H7 (cell line): ENCODE results near the gene CACNB4. TPM values are rescaled to one million over a fixed set of nuclear protein-coding genes. Genes with fewer than 3 reads are reported as not detected.

Experiments used
- DNase-seq: peaks from one replicate; pipeline ENCODE4 v3.0.0; 2012
- H3K27me3 ChIP-seq: 2 replicates; pipeline ENCODE4 v1.6.0; 2011; ENCODE audit warnings: mild to moderate bottlenecking, low read length; ENCODE audit not compliant: control insufficient read depth, insufficient read depth
- H3K36me3 ChIP-seq: replicated peaks from 2 replicates; pipeline ENCODE4 v1.5.1; 2011; ENCODE audit warnings: low read length; ENCODE audit not compliant: control insufficient read depth, insufficient read depth
- H3K4me3 ChIP-seq: 2 replicates; pipeline ENCODE4 v1.5.1; 2011; ENCODE audit warnings: low read depth, mild to moderate bottlenecking, control low read depth, low read length, moderate library complexity; ENCODE audit not compliant: insufficient read depth
- total RNA-seq: library from RNA; depleted of rRNA; stranded (reverse); fragments of >200 nt; shearing (Covaris generic); gene quantifications from 2 replicates; pipeline ENCODE4 v1.2.3, GENCODE V29; 2014

Gene CACNB4
- total RNA-seq, 1 experiment from 2014 or later, result 0.83 TPM

GRCh38 chr2:151862700-151863099 lies 236.1 kb downstream of the CACNB4 start:
- no peaks in the 10 kb centered on the region for H3K36me3 ChIP-seq
- DNase-seq, result no peak
- H3K27me3 ChIP-seq, result no peaks in the 10 kb centered on the region
- no peak overlapping the region for H3K4me3 ChIP-seq

- no peaks in the 10 kb centered on the region for H3K36me3 ChIP-seq
- H3K4me3 ChIP-seq, result no peak overlapping the region
- H3K27me3 ChIP-seq, result no peaks in the 10 kb centered on the region
- no peak for DNase-seq
Observed at GRCh38 chr2:151861174-151861573, 237.7 kb downstream of the CACNB4 start.

GRCh38 chr2:151860613-151861146 lies 238.2 kb downstream of the CACNB4 start:
- H3K4me3 ChIP-seq, result no peak overlapping the region
- H3K36me3 ChIP-seq, result no peaks in the 10 kb centered on the region
- DNase-seq, result no peak
- H3K27me3 ChIP-seq, result no peaks in the 10 kb centered on the region

GRCh38 chr2:151860210-151860609 lies 238.6 kb downstream of the CACNB4 start:
- no peaks in the 10 kb centered on the region for H3K36me3 ChIP-seq
- no peak overlapping the region for H3K4me3 ChIP-seq
- no peaks in the 10 kb centered on the region for H3K27me3 ChIP-seq
- DNase-seq, result no peak

GRCh38 chr2:151857650-151858049 lies 241.2 kb downstream of the CACNB4 start:
- no peaks in the 10 kb centered on the region for H3K27me3 ChIP-seq
- no peak for DNase-seq
- no peak overlapping the region for H3K4me3 ChIP-seq
- no peaks in the 10 kb centered on the region for H3K36me3 ChIP-seq

- H3K4me3 ChIP-seq, result no peak overlapping the region
- no peaks in the 10 kb centered on the region for H3K27me3 ChIP-seq
- H3K36me3 ChIP-seq, result no peaks in the 10 kb centered on the region
- no peak for DNase-seq
Observed at GRCh38 chr2:151855111-151855510, 243.7 kb downstream of the CACNB4 start.

- Histone ChIP-seq H3K4me3 (no peak overlapping the region), H3K27me3 (no peaks in the 10 kb centered on the region), H3K36me3 (no peaks in the 10 kb centered on the region)
- DNase-seq, result no peak
Observed at GRCh38 chr2:151853070-151853758, 245.6 kb downstream of the CACNB4 start.

GRCh38 chr2:151852260-151853069 lies 246.4 kb downstream of the CACNB4 start:
- H3K36me3 ChIP-seq, result no peaks in the 10 kb centered on the region
- no peak for DNase-seq
- H3K27me3 ChIP-seq, result no peaks in the 10 kb centered on the region
- no peak overlapping the region for H3K4me3 ChIP-seq

- no peaks in the 10 kb centered on the region for H3K36me3 ChIP-seq
- DNase-seq, result no peak
- no peak overlapping the region for H3K4me3 ChIP-seq
- no peaks in the 10 kb centered on the region for H3K27me3 ChIP-seq
Observed at GRCh38 chr2:151851761-151852160, 247.1 kb downstream of the CACNB4 start.

GRCh38 chr2:151849413-151850010 lies 249.3 kb downstream of the CACNB4 start:
- DNase-seq, result no peak
- H3K27me3 ChIP-seq, result no peaks in the 10 kb centered on the region
- no peaks in the 10 kb centered on the region for H3K36me3 ChIP-seq
- H3K4me3 ChIP-seq, result no peak overlapping the region

GRCh38 chr2:151845884-151846283 lies 253.0 kb downstream of the CACNB4 start:
- Histone ChIP-seq H3K4me3 (no peak overlapping the region), H3K27me3 (no peaks in the 10 kb centered on the region), H3K36me3 (no peaks in the 10 kb centered on the region)
- no peak for DNase-seq

GRCh38 chr2:151845481-151845880 lies 253.4 kb downstream of the CACNB4 start:
- Histone ChIP-seq H3K4me3 (no peak overlapping the region), H3K36me3 (no peaks in the 10 kb centered on the region), H3K27me3 (no peaks in the 10 kb centered on the region)
- DNase-seq, result no peak

GRCh38 chr2:151844211-151844896 lies 254.5 kb downstream of the CACNB4 start:
- no peaks in the 10 kb centered on the region for H3K27me3 ChIP-seq
- no peaks in the 10 kb centered on the region for H3K36me3 ChIP-seq
- no peak overlapping the region for H3K4me3 ChIP-seq
- DNase-seq, result no peak

- no peaks in the 10 kb centered on the region for H3K27me3 ChIP-seq
- H3K36me3 ChIP-seq, result no peaks in the 10 kb centered on the region
- no peak for DNase-seq
- H3K4me3 ChIP-seq, result no peak overlapping the region
Observed at GRCh38 chr2:151843691-151844061, 255.2 kb downstream of the CACNB4 start.
